Smooth muscle cell (in vitro differentiated cells): ENCODE results near the gene CLASP2. TPM values are rescaled to one million over a fixed set of nuclear protein-coding genes. Genes with fewer than 3 reads are reported as not detected.

ENCODE experiments used
- DNase-seq: peaks from one replicate; lab custom pipeline; 2025; ENCODE audit not compliant: unreplicated experiment; lab: John Stamatoyannopoulos, UW
- H2AFZ ChIP-seq: fragments of 200-600 bp; sonication (generic); 2 replicates; pipeline ENCODE4 v1.6.0; 2016; ENCODE audit warnings: antibody characterized with exemption, low read depth, mild to moderate bottlenecking
- H3F3A ChIP-seq: fragments of 200-600 bp; sonication (generic); 2 replicates; pipeline ENCODE4 v1.6.0; 2017; ENCODE audit warnings: antibody characterized with exemption, low read depth
- H3K27ac ChIP-seq: fragments of 200-600 bp; sonication (generic); 2 replicates; pipeline ENCODE4 v1.5.1; 2016; ENCODE audit warnings: low read depth, mild to moderate bottlenecking
- H3K27me3 ChIP-seq: fragments of 200-600 bp; sonication (generic); 2 replicates; pipeline ENCODE4 v1.6.1; 2016; ENCODE audit warnings: low read depth, mild to moderate bottlenecking
- H3K36me3 ChIP-seq: fragments of 200-600 bp; sonication (generic); 2 replicates; pipeline ENCODE4 v1.5.1; 2016; ENCODE audit warnings: low read depth
- H3K4me1 ChIP-seq: fragments of 200-600 bp; sonication (generic); 2 replicates; pipeline ENCODE4 v1.5.1; 2016; ENCODE audit warnings: low read depth
- H3K4me2 ChIP-seq: fragments of 200-600 bp; sonication (generic); 2 replicates; pipeline ENCODE4 v1.6.0; 2016; ENCODE audit warnings: mild to moderate bottlenecking
- H3K4me3 ChIP-seq: fragments of 200-600 bp; sonication (generic); 2 replicates; pipeline ENCODE4 v1.5.1; 2016; ENCODE audit warnings: mild to moderate bottlenecking
- H3K79me2 ChIP-seq: fragments of 200-600 bp; sonication (generic); 2 replicates; pipeline ENCODE4 v1.6.0; 2016; ENCODE audit warnings: low read depth, mild to moderate bottlenecking
- H3K9ac ChIP-seq: fragments of 200-600 bp; sonication (generic); 2 replicates; pipeline ENCODE4 v1.6.0; 2016; ENCODE audit warnings: low read depth
- H3K9me3 ChIP-seq: fragments of 200-600 bp; sonication (generic); replicated peaks from 2 replicates; pipeline ENCODE4 v1.5.1; 2016; ENCODE audit warnings: low read depth
- H4K20me1 ChIP-seq: fragments of 200-600 bp; sonication (generic); 2 replicates; pipeline ENCODE4 v1.6.0; 2016; ENCODE audit warnings: low read depth
- WGBS: methylation state at CpG from one replicate; pipeline ENCODE4 v1.1.7; 2016; ENCODE audit warnings: low lambda C conversion rate; 5-methylcytosine and 5-hydroxymethylcytosine counted together
- polyA plus RNA-seq: library from polyadenylated mRNA; unstranded; fragments of >200 nt; fragmentation: Nextera tagmentation; extraction: Ambion mirVana; gene quantifications from 2 replicates; pipeline ENCODE4 v1.2.1, GENCODE V29; 2016
- total RNA-seq: library from RNA; depleted of rRNA; stranded (reverse); fragments of >200 nt; gene quantifications from 2 replicates; pipeline ENCODE4 v1.2.3, GENCODE V29; 2014
- TF ChIP-seq, protein P1 (sequence below): fragments of 200-600 bp; sonication (generic); IDR thresholded peaks from 2 replicates; pipeline ENCODE4 v1.5.1; 2017; ENCODE audit warnings: borderline replicate concordance, mild to moderate bottlenecking, antibody characterized with exemption; ENCODE audit not compliant: insufficient read depth, poor library complexity, severe bottlenecking

The CLASP2 gene
- total and polyA plus RNA-seq, 2 experiments from 2014 or later, result 17.9 to 61.4 TPM

DNA sequence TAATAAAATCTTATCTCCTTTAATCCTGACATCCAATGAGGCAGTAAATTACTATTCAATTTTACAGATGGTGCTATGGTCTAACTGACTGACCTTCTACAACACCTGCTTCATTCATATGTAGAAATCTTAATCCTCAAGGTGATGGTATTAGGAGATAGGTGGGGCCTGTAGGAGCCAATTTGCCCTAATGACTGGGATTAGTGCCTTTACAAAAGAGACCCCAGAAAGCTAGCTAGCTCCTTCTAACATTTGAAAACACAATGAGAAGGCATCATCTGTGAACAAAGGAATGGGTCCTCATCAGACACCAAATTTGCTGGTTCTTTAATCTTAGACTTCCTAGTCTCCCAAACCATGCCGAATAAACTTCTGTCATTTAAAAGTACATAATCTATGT is 140.5 kb downstream of the CLASP2 start:
- no peaks in the 10 kb centered on the region for H3K27me3 ChIP-seq
- H2AFZ ChIP-seq, result no peak overlapping the region
- no peak overlapping the region for H3K9ac ChIP-seq
- H3K36me3 ChIP-seq, result peaks cover 5% of the 10 kb centered on the region
- DNase-seq, result no peak
- no peak overlapping the region for H3K27ac ChIP-seq
- H3K4me3 ChIP-seq, result no peak overlapping the region
- no peak overlapping the region for H3K4me2 ChIP-seq
- 57% methylated on average over 1 of the region's 1 CpG for WGBS
- no peaks in the 10 kb centered on the region for H3K79me2 ChIP-seq
- H3K9me3 ChIP-seq, result no peaks in the 10 kb centered on the region
- H4K20me1 ChIP-seq, result no peaks in the 10 kb centered on the region
- H3K4me1 ChIP-seq, result peaks cover 44% of the 10 kb centered on the region
- TF ChIP-seq, protein P1, sequence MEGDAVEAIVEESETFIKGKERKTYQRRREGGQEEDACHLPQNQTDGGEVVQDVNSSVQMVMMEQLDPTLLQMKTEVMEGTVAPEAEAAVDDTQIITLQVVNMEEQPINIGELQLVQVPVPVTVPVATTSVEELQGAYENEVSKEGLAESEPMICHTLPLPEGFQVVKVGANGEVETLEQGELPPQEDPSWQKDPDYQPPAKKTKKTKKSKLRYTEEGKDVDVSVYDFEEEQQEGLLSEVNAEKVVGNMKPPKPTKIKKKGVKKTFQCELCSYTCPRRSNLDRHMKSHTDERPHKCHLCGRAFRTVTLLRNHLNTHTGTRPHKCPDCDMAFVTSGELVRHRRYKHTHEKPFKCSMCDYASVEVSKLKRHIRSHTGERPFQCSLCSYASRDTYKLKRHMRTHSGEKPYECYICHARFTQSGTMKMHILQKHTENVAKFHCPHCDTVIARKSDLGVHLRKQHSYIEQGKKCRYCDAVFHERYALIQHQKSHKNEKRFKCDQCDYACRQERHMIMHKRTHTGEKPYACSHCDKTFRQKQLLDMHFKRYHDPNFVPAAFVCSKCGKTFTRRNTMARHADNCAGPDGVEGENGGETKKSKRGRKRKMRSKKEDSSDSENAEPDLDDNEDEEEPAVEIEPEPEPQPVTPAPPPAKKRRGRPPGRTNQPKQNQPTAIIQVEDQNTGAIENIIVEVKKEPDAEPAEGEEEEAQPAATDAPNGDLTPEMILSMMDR, result no peak
- no peaks in the 10 kb centered on the region for H3F3A ChIP-seq

DNA sequence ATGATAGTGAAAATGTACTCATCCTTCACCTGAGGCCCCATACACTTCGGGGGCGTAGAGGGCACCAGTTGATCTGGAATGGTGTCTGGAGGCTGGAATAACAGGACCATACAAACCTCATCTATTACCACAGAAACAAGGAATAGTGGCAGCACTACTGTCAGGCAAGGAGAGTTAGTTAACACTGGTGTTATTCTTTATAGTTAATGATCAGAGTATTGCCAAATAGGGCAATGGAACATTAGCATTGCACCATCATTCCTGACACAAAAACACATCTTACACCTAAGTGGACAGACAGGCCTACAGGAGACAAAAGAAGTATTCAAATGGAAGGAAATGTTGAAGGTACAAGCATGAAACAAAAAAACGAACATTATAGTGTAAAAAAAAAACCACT is 140.9 kb downstream of the CLASP2 start:
- H3K4me3 ChIP-seq, result no peak overlapping the region
- no peaks in the 10 kb centered on the region for H3K79me2 ChIP-seq
- H2AFZ ChIP-seq, result no peak overlapping the region
- H3K9ac ChIP-seq, result no peak overlapping the region
- H3K4me2 ChIP-seq, result no peak overlapping the region
- H3K36me3 ChIP-seq, result peaks cover 8% of the 10 kb centered on the region
- H3K27ac ChIP-seq, result no peak overlapping the region
- no peaks in the 10 kb centered on the region for H3K27me3 ChIP-seq
- peaks cover 44% of the 10 kb centered on the region for H3K4me1 ChIP-seq
- H3F3A ChIP-seq, result no peaks in the 10 kb centered on the region
- no peaks in the 10 kb centered on the region for H3K9me3 ChIP-seq
- H4K20me1 ChIP-seq, result no peaks in the 10 kb centered on the region
- no peak for DNase-seq
- TF ChIP-seq, protein P1, result no peak
- 94% methylated on average over 3 of the region's 3 CpGs for WGBS

DNA sequence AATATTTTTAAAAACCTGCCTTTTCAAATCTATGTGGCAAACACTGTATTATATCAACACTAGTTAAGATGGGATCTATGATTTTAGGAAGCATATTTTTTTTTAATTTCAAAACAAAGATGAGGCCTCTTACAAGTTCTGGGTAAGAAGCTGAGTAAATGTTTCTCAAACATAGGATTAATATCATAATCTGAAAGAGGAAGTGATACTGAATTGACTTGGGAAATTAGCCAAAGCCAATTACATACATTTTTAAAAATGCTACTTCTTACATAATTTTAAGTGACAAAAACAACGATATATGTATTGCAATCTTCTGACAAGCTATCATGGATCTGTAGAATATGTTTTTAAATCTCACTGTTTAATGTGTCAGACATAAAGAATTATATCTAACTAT is 142.7 kb downstream of the CLASP2 start:
- Histone ChIP-seq H3K27me3 (no peaks in the 10 kb centered on the region), H3K4me2 (no peak overlapping the region), H3K27ac (no peak overlapping the region), H3K9ac (no peak overlapping the region), H3F3A (no peaks in the 10 kb centered on the region), H3K9me3 (no peaks in the 10 kb centered on the region), H3K79me2 (no peaks in the 10 kb centered on the region), H4K20me1 (no peaks in the 10 kb centered on the region), H3K4me1 (peaks cover 35% of the 10 kb centered on the region), H3K36me3 (peaks cover 8% of the 10 kb centered on the region), H2AFZ (no peak overlapping the region), H3K4me3 (no peak overlapping the region)
- 98% methylated on average over 1 of the region's 1 CpG for WGBS
- TF ChIP-seq, protein P1, result no peak
- no peak for DNase-seq

DNA sequence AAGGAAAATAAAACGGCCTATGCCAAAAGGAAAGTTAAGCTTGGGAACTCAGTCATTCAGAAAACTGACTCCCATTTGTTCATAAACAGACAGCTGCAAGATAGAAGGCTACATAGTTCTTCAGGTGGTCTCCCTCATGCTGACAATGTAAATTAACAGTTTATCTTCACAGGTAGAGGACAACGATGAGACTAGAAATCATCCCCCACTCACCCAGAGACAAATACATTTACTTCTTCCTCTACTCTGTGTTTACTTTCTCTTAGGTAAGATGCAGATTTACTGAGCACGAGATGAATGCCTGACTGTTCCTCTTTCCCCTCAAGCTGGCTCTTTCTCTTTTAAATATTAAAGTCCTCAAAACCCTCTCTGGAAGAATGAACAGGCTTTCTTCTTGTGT is 160.2 kb downstream of the CLASP2 start:
- no peak overlapping the region for H3K4me2 ChIP-seq
- TF ChIP-seq, protein P1, result no peak
- DNase-seq, result no peak
- no peak overlapping the region for H3K27ac ChIP-seq
- peaks cover 11% of the 10 kb centered on the region for H3K4me1 ChIP-seq
- 64% methylated on average over 3 of the region's 3 CpGs for WGBS
- no peak overlapping the region for H3K9ac ChIP-seq
- H3K4me3 ChIP-seq, result no peak overlapping the region
- H4K20me1 ChIP-seq, result no peaks in the 10 kb centered on the region
- no peaks in the 10 kb centered on the region for H3K27me3 ChIP-seq
- H3K36me3 ChIP-seq, result peaks cover 13% of the 10 kb centered on the region
- no peaks in the 10 kb centered on the region for H3K9me3 ChIP-seq
- H2AFZ ChIP-seq, result no peak overlapping the region
- no peaks in the 10 kb centered on the region for H3K79me2 ChIP-seq
- no peaks in the 10 kb centered on the region for H3F3A ChIP-seq
